ENCODE data around the gene CAP1. TPM values are rescaled to one million over a fixed set of nuclear protein-coding genes. Genes with fewer than 3 reads are reported as not detected.

Gene CAP1
- total and polyA plus RNA-seq, 9 of the 15 experiments (the other 6 are each of a cell fraction or from before 2014, with no cell fraction given) = 230 to 658 (median 281) TPM

DNA sequence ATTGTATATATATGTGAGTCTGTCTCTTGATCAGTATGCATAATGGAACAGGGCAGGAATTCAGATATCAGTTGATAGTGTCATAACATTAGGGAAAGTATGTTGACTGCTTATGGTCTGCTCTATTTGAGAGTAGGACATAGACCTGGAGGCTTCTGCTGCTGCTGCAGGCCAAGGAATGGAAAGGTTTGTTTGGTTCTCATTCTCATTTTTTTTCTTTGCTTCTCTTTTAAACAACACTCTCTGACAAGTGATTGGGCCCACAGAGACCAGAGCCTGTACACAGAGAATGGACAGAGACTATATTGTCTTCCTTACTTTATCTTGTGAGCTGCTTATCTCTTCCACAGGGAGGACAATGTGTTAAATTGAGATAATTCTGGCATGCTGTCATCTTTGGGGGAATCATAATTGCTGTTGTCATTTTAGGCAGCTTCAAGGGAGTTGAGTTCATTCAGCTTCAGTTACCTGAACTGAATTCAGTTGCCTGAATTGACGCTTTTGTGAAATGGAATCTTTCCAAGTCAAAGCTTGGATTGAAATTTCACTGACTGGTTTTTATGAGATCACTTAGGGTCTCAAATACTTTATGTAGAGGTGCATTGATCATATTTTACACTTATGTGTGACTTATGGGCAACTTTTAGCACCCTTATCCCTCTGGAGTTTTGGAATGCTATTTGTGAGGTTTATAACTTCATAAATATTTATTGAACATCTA lies 16.9 kb downstream of the CAP1 start:
- no peaks in the 10 kb centered on the region; a peak in 1 of 5 replicates for H3K27me3 ChIP-seq (ENCODE audit: control insufficient read depth in 2 of 2, insufficient read depth in 2 of 2, low read length in 2 of 2)
- H3K36me3 ChIP-seq (ENCODE audit: control insufficient read depth, insufficient read depth, low read length) = peaks cover 47% of the 10 kb centered on the region
- H3K27ac ChIP-seq (ENCODE audit: extremely low read depth, low read depth, low read length) = peak overlapping the region; percentile 92
- no peaks in the 10 kb centered on the region for H4K20me1 ChIP-seq (replicated peaks; ENCODE audit: control insufficient read depth, insufficient read depth, low read length)
- H3K4me3 ChIP-seq = no peak overlapping the region; the same call in 1 of the 2 replicates
- in situ Hi-C loops (cut with MboI) (no loop called here), intact Hi-C loops (cut with micrococcal nuclease) (loop anchor here (1.0 kb wide), 1 partner anchor 17 kb away; the partner anchor contains the start of gene CAP1)
- FAIRE-seq (peak; percentile 86), DNase-seq (ENCODE audit: extremely low read depth in 1 of 4, low spot score in 3 of 4) (peak; percentile 30 to 91 (median 58)), ATAC-seq (peak; percentile 76)
- 4% methylated on average over 1 of the region's 1 CpG for WGBS (ENCODE audit: insufficient coverage, low coverage, missing lambda C conversion rate)
- no peak overlapping the region for H2AFZ ChIP-seq (ENCODE audit: low read depth, low read length)
- ChIA-PET POLR2A (interaction anchor here (0.6 to 6.2 kb wide), 19 partner anchors 8 to 737 kb away, joined by 3 to 64 read pairs (median 4); partner anchors contain the start of genes CAP1 and SMAP2), CTCF (ENCODE audit: low intra/inter-chr PET ratio) (no interaction called here)
- peaks cover 86% of the 10 kb centered on the region for H3K79me2 ChIP-seq (ENCODE audit: control insufficient read depth, insufficient read depth, low read length)
- BruUV-seq (replicated peaks) = no TSS peak
- H3K4me1 ChIP-seq (replicated peaks in 1 of 2; ENCODE audit: control insufficient read depth in 2 of 2, insufficient read depth in 2 of 2, low read length in 2 of 2) = peaks cover 36 to 80% of the 10 kb centered on the region in 2 experiments
- peak overlapping the region; percentile 50 for H3K4me2 ChIP-seq (ENCODE audit: insufficient read depth, low read length)
- no peaks in the 10 kb centered on the region for H3K9me1 ChIP-seq (ENCODE audit: control insufficient read depth, insufficient read depth, low read length)
- H3K9ac ChIP-seq (ENCODE audit: insufficient read depth in 1 of 2, low read depth in 2 of 2, low read length in 2 of 2) = peak overlapping the region in 1 of 2 experiments; percentile 74; a peak in 2 of 4 replicates
- no peaks in the 10 kb centered on the region for H3K9me3 ChIP-seq (replicated peaks; ENCODE audit: control insufficient read depth, insufficient read depth, low read depth, low read length)
- TF ChIP-seq MYBL2 (IDR thresholded peaks at IDR 0.05; ENCODE audit: low read depth) (no peak), MYBL2 (CRISPR knock-in tag; IDR thresholded peaks at IDR 0.05; ENCODE audit: borderline replicate concordance) (no peak), TAF15 (IDR thresholded peaks at IDR 0.05; ENCODE audit: low read depth, low read length) (no peak), ZFP30 (CRISPR knock-in tag; IDR thresholded peaks at IDR 0.05; ENCODE audit: borderline replicate concordance) (no peak), TCF3 (CRISPR knock-in tag; IDR thresholded peaks at IDR 0.05) (peak; percentile 99), PHF8 (IDR thresholded peaks at IDR 0.05; ENCODE audit: borderline replicate concordance, low read length) (no peak), NRF1 (conservative IDR thresholded peaks at IDR 0.05 in 1 of 2, IDR thresholded peaks at IDR 0.05 in 1 of 2) (peak in 1 of 2 experiments; percentile 4; a peak in 2 of 4 replicates), SP1 (CRISPR knock-in tag; IDR thresholded peaks at IDR 0.05) (peak; percentile 60; the same call in 1 of the 2 replicates), PML (IDR thresholded peaks at IDR 0.05; ENCODE audit: low read length) (peak; percentile 97), ZC3H11A (IDR thresholded peaks at IDR 0.05; ENCODE audit: low read depth, low read length) (no peak; the same call in 1 of the 2 replicates), SRSF3 (IDR thresholded peaks at IDR 0.05; ENCODE audit: insufficient read depth, low read length) (no peak), ZFPM2 (CRISPR knock-in tag; IDR thresholded peaks at IDR 0.05) (0 out of 2 replicates have a peak, but pooled peaks have one; percentile 16), CEBPB (tag; IDR thresholded peaks at IDR 0.05) (no peak)
- TF ChIP-seq, protein P1, sequence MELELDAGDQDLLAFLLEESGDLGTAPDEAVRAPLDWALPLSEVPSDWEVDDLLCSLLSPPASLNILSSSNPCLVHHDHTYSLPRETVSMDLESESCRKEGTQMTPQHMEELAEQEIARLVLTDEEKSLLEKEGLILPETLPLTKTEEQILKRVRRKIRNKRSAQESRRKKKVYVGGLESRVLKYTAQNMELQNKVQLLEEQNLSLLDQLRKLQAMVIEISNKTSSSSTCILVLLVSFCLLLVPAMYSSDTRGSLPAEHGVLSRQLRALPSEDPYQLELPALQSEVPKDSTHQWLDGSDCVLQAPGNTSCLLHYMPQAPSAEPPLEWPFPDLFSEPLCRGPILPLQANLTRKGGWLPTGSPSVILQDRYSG (tag; conservative IDR thresholded peaks at IDR 0.05; ENCODE audit: low read depth) = no peak
- TF ChIP-seq, protein P2, sequence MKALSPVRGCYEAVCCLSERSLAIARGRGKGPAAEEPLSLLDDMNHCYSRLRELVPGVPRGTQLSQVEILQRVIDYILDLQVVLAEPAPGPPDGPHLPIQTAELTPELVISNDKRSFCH (CRISPR knock-in tag; IDR thresholded peaks at IDR 0.05) = no peak
- TF ChIP-seq, protein P2 (tag; IDR thresholded peaks at IDR 0.05) = no peak
- TF ChIP-seq, protein P3, sequence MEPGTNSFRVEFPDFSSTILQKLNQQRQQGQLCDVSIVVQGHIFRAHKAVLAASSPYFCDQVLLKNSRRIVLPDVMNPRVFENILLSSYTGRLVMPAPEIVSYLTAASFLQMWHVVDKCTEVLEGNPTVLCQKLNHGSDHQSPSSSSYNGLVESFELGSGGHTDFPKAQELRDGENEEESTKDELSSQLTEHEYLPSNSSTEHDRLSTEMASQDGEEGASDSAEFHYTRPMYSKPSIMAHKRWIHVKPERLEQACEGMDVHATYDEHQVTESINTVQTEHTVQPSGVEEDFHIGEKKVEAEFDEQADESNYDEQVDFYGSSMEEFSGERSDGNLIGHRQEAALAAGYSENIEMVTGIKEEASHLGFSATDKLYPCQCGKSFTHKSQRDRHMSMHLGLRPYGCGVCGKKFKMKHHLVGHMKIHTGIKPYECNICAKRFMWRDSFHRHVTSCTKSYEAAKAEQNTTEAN (CRISPR knock-in tag; IDR thresholded peaks at IDR 0.05) = no peak
